Endothelial cell of umbilical vein (primary cell): ENCODE measurements around the gene ATF3. TPM values are rescaled to one million over a fixed set of nuclear protein-coding genes. Genes with fewer than 3 reads are reported as not detected.

Source experiments
- BruUV-seq: library from RNA; stranded (reverse); fragments of 400-500 nt; replicated peaks from 2 replicates; lab custom pipeline; 2021; lab: Mats Ljungman, UMichigan
- CTCF ChIA-PET: fragments of 300-600, 350-600 bp; sonication (Branson Sonifier 250); formaldehyde crosslinking; loops from one replicate; lab custom pipeline; 2021; ENCODE audit warnings: antibody characterized with exemption, inconsistent platforms; lab: Charles Lee
- POLR2A ChIA-PET: fragments of 300-600, 350-600 bp; sonication (Branson Sonifier 250); formaldehyde crosslinking; loops from one replicate; lab custom pipeline; 2021; ENCODE audit warnings: antibody characterized with exemption, inconsistent platforms; lab: Charles Lee
- DNase-seq: peaks from one replicate; pipeline ENCODE4 v3.0.0-alpha.2; 2011; ENCODE audit warnings: low read depth, low spot score
- FAIRE-seq: peaks from 2 replicates; lab custom pipeline; 2011; peaks lifted over from hg19 to GRCh38; lab: Jason Lieb, UNC
- H2AFZ ChIP-seq: 2 replicates; pipeline ENCODE4 v1.6.0; 2012; ENCODE audit warnings: low read depth, low read length, control low read depth, inconsistent platforms
- H3K27ac ChIP-seq: 2 replicates; pipeline ENCODE4 v1.5.1; 2011; ENCODE audit warnings: low read depth, mild to moderate bottlenecking, control low read depth, low read length, moderate library complexity; ENCODE audit not compliant: insufficient read depth
- H3K27me3 ChIP-seq, 2 experiments: 2 replicates each; pipeline versions ENCODE4 v1.6.0 to v1.6.1; 2011; ENCODE audit warnings: low read length in 2 of 2, mixed read lengths in 1 of 2; ENCODE audit not compliant: control insufficient read depth in 2 of 2, insufficient read depth in 2 of 2
- H3K36me3 ChIP-seq, 2 experiments: 2 replicates in 1 of 2; 3 replicates in 1 of 2; pipeline ENCODE4 v1.5.1; 2011; ENCODE audit warnings: low read length in 2 of 2, mild to moderate bottlenecking in 1 of 2, moderate library complexity in 1 of 2; ENCODE audit not compliant: control insufficient read depth in 2 of 2, insufficient read depth in 2 of 2; ENCODE audit errors: extremely low read depth in 1 of 2
- H3K4me1 ChIP-seq: 3 replicates; pipeline ENCODE4 v1.5.1; 2011; ENCODE audit warnings: mild to moderate bottlenecking, low read length; ENCODE audit not compliant: control insufficient read depth, insufficient read depth; ENCODE audit errors: extremely low read depth
- H3K4me2 ChIP-seq: 2 replicates; pipeline ENCODE4 v1.6.1; 2011; ENCODE audit warnings: low read length, control low read depth, mixed read lengths; ENCODE audit not compliant: insufficient read depth
- H3K4me3 ChIP-seq, 3 experiments: fragments of 200-600 bp in 1 of 3; sonication (generic), shearing (Covaris generic) in 1 of 3; replicated peaks in 1 of 3; 2 replicates each; pipeline ENCODE4 v1.5.1; 2011 to 2016; ENCODE audit warnings: control low read depth in 3 of 3, low read length in 3 of 3, mild to moderate bottlenecking in 2 of 3, inconsistent platforms in 1 of 3, low read depth in 1 of 3, moderate library complexity in 1 of 3; ENCODE audit not compliant: insufficient read depth in 1 of 3
- H3K79me2 ChIP-seq: 2 replicates; pipeline ENCODE4 v1.6.0; 2012; ENCODE audit warnings: low read length, inconsistent platforms; ENCODE audit not compliant: control insufficient read depth, insufficient read depth
- H3K9ac ChIP-seq: replicated peaks from 2 replicates; pipeline ENCODE3; 2011; ENCODE audit warnings: low read length, control low read depth; ENCODE audit not compliant: insufficient read depth; ENCODE audit errors: extremely low read depth
- H3K9me1 ChIP-seq: replicated peaks from 3 replicates; pipeline ENCODE4 v1.6.0; 2011; ENCODE audit warnings: mild to moderate bottlenecking, low read length; ENCODE audit not compliant: control insufficient read depth, insufficient read depth; ENCODE audit errors: extremely low read depth
- H3K9me3 ChIP-seq: replicated peaks from 2 replicates; pipeline ENCODE4 v1.5.1; 2012; ENCODE audit warnings: low read length, inconsistent platforms; ENCODE audit not compliant: control insufficient read depth, insufficient read depth
- H4K20me1 ChIP-seq: replicated peaks from 2 replicates; pipeline ENCODE3; 2011; ENCODE audit warnings: mild to moderate bottlenecking, low read length; ENCODE audit not compliant: control insufficient read depth, insufficient read depth; ENCODE audit errors: extremely low read depth
- EZH2 ChIP-seq: IDR thresholded peaks from 2 replicates; pipeline ENCODE4 v1.6.1; 2012; ENCODE audit warnings: borderline replicate concordance, low read depth, mild to moderate bottlenecking, moderate library complexity, low read length, inconsistent platforms; ENCODE audit not compliant: severe bottlenecking
- FOS ChIP-seq: IDR thresholded peaks from 2 replicates; pipeline ENCODE4 v1.6.1; 2011; ENCODE audit warnings: mild to moderate bottlenecking, low read length, moderate library complexity, borderline replicate concordance; ENCODE audit not compliant: insufficient read depth
- GATA2 ChIP-seq: IDR thresholded peaks from 2 replicates; pipeline ENCODE4 v1.7.0; 2011; ENCODE audit warnings: low read depth, mild to moderate bottlenecking, moderate library complexity, mixed read lengths, low read length; ENCODE audit not compliant: insufficient read length, insufficient read depth
- JUN ChIP-seq: IDR thresholded peaks from 2 replicates; pipeline ENCODE4 v1.6.1; 2011; ENCODE audit warnings: borderline replicate concordance, low read depth; ENCODE audit not compliant: insufficient read length, insufficient read depth
- MYC ChIP-seq: IDR thresholded peaks from one replicate; pipeline ENCODE4 v1.6.1; 2011; ENCODE audit warnings: mild to moderate bottlenecking, low read depth, low read length
- POLR2A ChIP-seq: IDR thresholded peaks from 2 replicates; pipeline ENCODE4 v1.6.1; 2012; ENCODE audit warnings: low read depth, mild to moderate bottlenecking, control low read depth, low read length
- POLR2AphosphoS5 ChIP-seq: IDR thresholded peaks from 2 replicates; pipeline ENCODE4 v1.6.1; 2012; ENCODE audit warnings: low read depth, mild to moderate bottlenecking, control low read depth, low read length, moderate library complexity; ENCODE audit not compliant: insufficient read depth
- dilution Hi-C: fragments of 300-500 bp; cut with MboI; formaldehyde crosslinking; loops from one replicate; pipeline ENCODE4 v1.15.0; 2019; ENCODE audit warnings: low sequenced_read_pairs; ENCODE audit not compliant: extremely low pct_ligation_motif_present
- intact Hi-C: fragments of 100-400 bp; cut with micrococcal nuclease; formaldehyde crosslinking; loops from one replicate; pipeline ENCODE4 v1.10.0; 2022
- polyA plus RNA-seq, 4 experiments: library from polyadenylated mRNA; depleted of rRNA in 3 of 4; stranded (reverse) in 3 of 4; unstranded in 1 of 4; fragments of >200 nt; gene quantifications; 2 replicates each; pipeline versions ENCODE4 v1.2.1 to v1.2.3, GENCODE V29; 2011 to 2012; ENCODE audit warnings: missing spikeins in 1 of 4
- total RNA-seq: library from RNA; stranded (reverse); gene quantifications from 2 replicates; pipeline ENCODE4 v1.2.3, GENCODE V29; 2021
- TF ChIP-seq, protein P1 (sequence below): IDR thresholded peaks from 2 replicates; pipeline ENCODE4 v1.6.1; 2011; ENCODE audit not compliant: insufficient read depth, insufficient read length
- TF ChIP-seq, protein P2 (sequence below), 2 donors: IDR thresholded peaks; 1 replicate in 1 of 2; 2 replicates in 1 of 2; pipeline ENCODE4 v1.5.1; 2011; ENCODE audit warnings: low read length in 2 of 2, mild to moderate bottlenecking in 2 of 2, moderate library complexity in 2 of 2, control low read depth in 1 of 2, inconsistent platforms in 1 of 2, low read depth in 1 of 2; ENCODE audit not compliant: insufficient read depth in 1 of 2; ENCODE audit errors: extremely low read depth in 1 of 2

Gene ATF3
- total and polyA plus RNA-seq, 2 donors (not counting 3 experiments of a cell fraction or from before 2014, with no cell fraction given): 6.1 to 17.1 TPM

DNA sequence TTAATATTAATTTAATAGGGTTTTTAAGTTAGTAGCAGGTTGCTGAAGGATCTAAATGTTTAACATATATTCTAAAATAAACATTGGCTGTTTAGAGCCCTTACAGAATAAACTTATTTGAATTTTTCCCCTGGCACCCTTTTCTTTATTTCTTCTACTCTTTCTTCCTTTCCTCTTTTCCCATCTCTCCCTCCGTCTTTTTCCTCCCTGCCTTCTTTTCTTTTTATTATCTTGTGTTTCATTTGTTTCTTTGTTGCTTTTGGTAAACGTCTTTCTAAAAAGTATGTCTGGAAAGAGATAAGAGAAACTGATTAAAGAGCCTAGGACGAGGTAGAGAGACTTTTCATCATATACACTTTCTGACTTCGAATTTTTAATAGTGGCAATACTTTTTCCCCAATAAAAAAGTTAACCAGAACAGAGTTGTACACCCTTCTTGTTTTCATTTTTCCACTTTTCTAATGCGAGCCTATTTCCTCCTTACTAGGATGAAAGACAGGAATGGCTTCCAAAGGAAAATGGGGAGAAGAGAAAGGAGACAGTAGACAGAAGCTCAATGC is 39.5 kb upstream of the ATF3 start:
- intact Hi-C loops: loop anchor here (10.0 kb wide), 1 partner anchor 994 kb away; the partner anchor contains the start of gene SLC30A1
- Histone ChIP-seq H3K4me1 (peaks cover 18% of the 10 kb centered on the region), H3K9ac (no peak overlapping the region), H3K27me3 (no peaks in the 10 kb centered on the region), H4K20me1 (no peaks in the 10 kb centered on the region), H3K27ac (no peak overlapping the region), H3K4me2 (no peak overlapping the region), H3K4me3 (no peak overlapping the region), H2AFZ (no peak overlapping the region), H3K36me3 (no peaks in the 10 kb centered on the region), H3K9me1 (no peaks in the 10 kb centered on the region), H3K79me2 (no peaks in the 10 kb centered on the region), H3K9me3 (no peaks in the 10 kb centered on the region)
- DNase-seq (no peak), FAIRE-seq (peak; percentile 58)
- ChIA-PET POLR2A (no interaction called here), CTCF (no interaction called here)
- BruUV-seq: no TSS peak
- dilution Hi-C loops: no loop called here
- TF ChIP-seq, protein P1, sequence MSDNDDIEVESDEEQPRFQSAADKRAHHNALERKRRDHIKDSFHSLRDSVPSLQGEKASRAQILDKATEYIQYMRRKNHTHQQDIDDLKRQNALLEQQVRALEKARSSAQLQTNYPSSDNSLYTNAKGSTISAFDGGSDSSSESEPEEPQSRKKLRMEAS: no peak
- TF ChIP-seq POLR2A (no peak), EZH2 (no peak)

DNA sequence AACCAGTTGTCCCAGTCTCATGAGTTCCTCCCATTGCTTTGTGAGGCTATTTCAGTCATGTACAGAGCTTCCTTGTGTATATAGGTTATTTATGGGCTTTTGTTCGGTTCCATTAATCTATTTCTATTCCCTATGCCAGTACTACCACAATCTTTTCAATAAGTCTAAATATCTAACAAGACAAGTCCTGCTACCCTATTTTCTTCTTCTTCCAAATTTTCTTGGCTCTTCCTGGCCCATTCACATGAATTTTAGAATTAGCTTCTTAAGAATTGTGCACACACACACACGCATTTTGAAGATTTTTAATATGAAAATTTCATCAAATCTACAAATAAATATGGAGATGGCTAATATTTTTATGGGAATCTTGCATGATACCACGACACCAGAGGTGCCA is 33.8 kb upstream of the ATF3 start:
- TF ChIP-seq GATA2 (no peak), JUN (no peak), EZH2 (no peak), MYC (no peak), FOS (no peak), POLR2AphosphoS5 (no peak), POLR2A (no peak)
- TF ChIP-seq, protein P1: no peak
- TF ChIP-seq, protein P2, sequence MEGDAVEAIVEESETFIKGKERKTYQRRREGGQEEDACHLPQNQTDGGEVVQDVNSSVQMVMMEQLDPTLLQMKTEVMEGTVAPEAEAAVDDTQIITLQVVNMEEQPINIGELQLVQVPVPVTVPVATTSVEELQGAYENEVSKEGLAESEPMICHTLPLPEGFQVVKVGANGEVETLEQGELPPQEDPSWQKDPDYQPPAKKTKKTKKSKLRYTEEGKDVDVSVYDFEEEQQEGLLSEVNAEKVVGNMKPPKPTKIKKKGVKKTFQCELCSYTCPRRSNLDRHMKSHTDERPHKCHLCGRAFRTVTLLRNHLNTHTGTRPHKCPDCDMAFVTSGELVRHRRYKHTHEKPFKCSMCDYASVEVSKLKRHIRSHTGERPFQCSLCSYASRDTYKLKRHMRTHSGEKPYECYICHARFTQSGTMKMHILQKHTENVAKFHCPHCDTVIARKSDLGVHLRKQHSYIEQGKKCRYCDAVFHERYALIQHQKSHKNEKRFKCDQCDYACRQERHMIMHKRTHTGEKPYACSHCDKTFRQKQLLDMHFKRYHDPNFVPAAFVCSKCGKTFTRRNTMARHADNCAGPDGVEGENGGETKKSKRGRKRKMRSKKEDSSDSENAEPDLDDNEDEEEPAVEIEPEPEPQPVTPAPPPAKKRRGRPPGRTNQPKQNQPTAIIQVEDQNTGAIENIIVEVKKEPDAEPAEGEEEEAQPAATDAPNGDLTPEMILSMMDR (IDR thresholded peaks at IDR 0.05; ENCODE audit: extremely low read depth in 1 of 2, insufficient read depth in 1 of 2, low read depth in 1 of 2, low read length in 2 of 2): no peak
- Histone ChIP-seq H3K79me2 (no peaks in the 10 kb centered on the region), H3K4me3 (no peak overlapping the region), H3K9me3 (no peaks in the 10 kb centered on the region), H3K4me1 (no peaks in the 10 kb centered on the region), H2AFZ (no peak overlapping the region), H3K27me3 (peaks cover 0 to 2% of the 10 kb centered on the region in 2 experiments), H3K9ac (no peak overlapping the region), H3K4me2 (no peak overlapping the region), H3K27ac (no peak overlapping the region), H4K20me1 (no peaks in the 10 kb centered on the region), H3K36me3 (no peaks in the 10 kb centered on the region), H3K9me1 (no peaks in the 10 kb centered on the region)
- dilution Hi-C loops (no loop called here), intact Hi-C loops (no loop called here)
- no peak for FAIRE-seq
- no peak for DNase-seq
- POLR2A ChIA-PET: no interaction called here
- no TSS peak for BruUV-seq
- CTCF ChIA-PET: interaction anchor here (1.3 kb wide), 1 partner anchor 98 kb away, joined by 6 read pairs; no protein-coding TSS in a partner anchor
